Measurements from ENCODE around the gene SS18L1. TPM values are rescaled to one million over a fixed set of nuclear protein-coding genes. Genes with fewer than 3 reads are reported as not detected.

The SS18L1 gene
- total and polyA plus RNA-seq, 2 experiments from 2014 or later = 6.5 to 32.6 TPM

- Histone ChIP-seq H3K27ac (ENCODE audit: low read depth) (no peak overlapping the region), H4K20me1 (replicated peaks; ENCODE audit: insufficient read depth) (no peaks in the 10 kb centered on the region; the same call in 1 of the 2 replicates), H3F3A (replicated peaks; ENCODE audit: low read depth) (no peaks in the 10 kb centered on the region), H2AFZ (no peak overlapping the region), H3K4me1 (ENCODE audit: insufficient read depth) (no peaks in the 10 kb centered on the region; the same call in 1 of the 2 replicates), H3K4me3 (no peak overlapping the region), H3K79me2 (replicated peaks; ENCODE audit: insufficient read depth) (no peaks in the 10 kb centered on the region), H3K4me2 (no peak overlapping the region), H3K9me2 (ENCODE audit: insufficient read depth) (no peaks in the 10 kb centered on the region), H3K36me3 (ENCODE audit: insufficient read depth) (no peaks in the 10 kb centered on the region), H3K27me3 (ENCODE audit: insufficient read depth) (no peaks in the 10 kb centered on the region)
- no peaks in the 10 kb centered on the region for H3K9me3 Mint-ChIP-seq
- H3K4me1 Mint-ChIP-seq = peaks cover 10% of the 10 kb centered on the region
- no peak overlapping the region for H3K4me3 Mint-ChIP-seq
- TF ChIP-seq EZH2 (IDR thresholded peaks at IDR 0.05; ENCODE audit: low read depth, unreplicated experiment) (no peak), JUNB (IDR thresholded peaks at IDR 0.05; ENCODE audit: unreplicated experiment) (no peak), NANOG (IDR thresholded peaks at IDR 0.05; ENCODE audit: borderline replicate concordance) (no peak), ZNF331 (CRISPR knock-in tag; IDR thresholded peaks at IDR 0.05; ENCODE audit: low read depth) (no peak), POLR2AphosphoS5 (IDR thresholded peaks at IDR 0.05; ENCODE audit: low read depth) (no peak), ETS1 (IDR thresholded peaks at IDR 0.05) (no peak), REST (IDR thresholded peaks at IDR 0.05; ENCODE audit: unreplicated experiment) (no peak), CTCF (conservative IDR thresholded peaks at IDR 0.05; ENCODE audit: low read depth in 2 of 2) (no peak; a peak in 1 of 4 replicates), ZNF462 (CRISPR knock-in tag; IDR thresholded peaks at IDR 0.05) (no peak), EZH2phosphoT487 (IDR thresholded peaks at IDR 0.05; ENCODE audit: unreplicated experiment) (no peak), ZNF114 (CRISPR knock-in tag; IDR thresholded peaks at IDR 0.05) (no peak), CREB1 (CRISPR knock-in tag; IDR thresholded peaks at IDR 0.05; ENCODE audit: low read depth) (no peak), STAT1 (IDR thresholded peaks at IDR 0.05; ENCODE audit: unreplicated experiment) (no peak)
- H3K36me3 Mint-ChIP-seq (ENCODE audit: low read depth) = no peaks in the 10 kb centered on the region
- DNase-seq (ENCODE audit: low spot score) (no peak), ATAC-seq (no peak)
- no peak overlapping the region for H3K27ac Mint-ChIP-seq
- H3K27me3 Mint-ChIP-seq (ENCODE audit: insufficient read depth, low read depth, poor library complexity) = peaks cover 23% of the 10 kb centered on the region
Observed at GRCh38 chr20:62210496-62210855, 66.9 kb downstream of the SS18L1 start.
